ENCODE data around the gene PDZRN3. TPM values are rescaled to one million over a fixed set of nuclear protein-coding genes. Genes with fewer than 3 reads are reported as not detected.

The PDZRN3 gene
- total RNA-seq, 1 experiment from 2014 or later = 0.17 TPM

DNA sequence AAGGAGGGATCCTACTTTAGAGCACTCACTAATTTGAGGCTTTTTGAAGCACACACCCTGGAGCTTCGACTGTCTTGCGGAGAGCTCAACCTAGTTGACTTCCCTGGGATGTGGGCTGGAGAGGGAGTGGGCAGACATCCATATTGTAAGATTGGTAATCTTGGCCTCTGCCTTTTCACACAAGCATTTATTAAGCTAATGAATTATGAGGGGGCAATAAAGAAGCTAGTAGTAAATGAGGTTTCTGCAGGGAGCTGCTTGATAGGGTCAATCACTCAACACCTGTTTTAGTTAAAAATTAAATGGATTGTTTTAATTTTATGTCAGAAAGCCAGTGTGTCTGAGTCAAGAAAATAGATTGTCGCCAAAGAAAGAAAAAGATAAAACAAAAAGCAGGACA is 76.3 kb downstream of the PDZRN3 start:
- ATAC-seq = no peak
- Histone ChIP-seq H3K4me2 (ENCODE audit: low read length) (no peak overlapping the region), H4K20me1 (ENCODE audit: insufficient read depth) (no peaks in the 10 kb centered on the region), H3K9ac (ENCODE audit: low read length) (no peak overlapping the region), H3K27ac (ENCODE audit: low read depth, low read length) (no peak overlapping the region), H3K4me1 (ENCODE audit: control insufficient read depth in 1 of 2, insufficient read depth in 2 of 2, low read length in 2 of 2) (no peaks in the 10 kb centered on the region), H2AFZ (ENCODE audit: low read depth, low read length, poor library complexity, severe bottlenecking) (no peak overlapping the region), H3K4me3 (replicated peaks in 1 of 2; ENCODE audit: low read depth in 1 of 2, low read length in 2 of 2) (no peak overlapping the region), H3K79me2 (ENCODE audit: insufficient read depth, low read length) (no peaks in the 10 kb centered on the region), H3K9me3 (ENCODE audit: control insufficient read depth in 1 of 2, insufficient read depth in 1 of 2, low read depth in 1 of 2, low read length in 2 of 2) (no peaks in the 10 kb centered on the region), H3K36me3 (ENCODE audit: control insufficient read depth in 1 of 2, insufficient read depth in 2 of 2, low read length in 2 of 2) (no peaks in the 10 kb centered on the region), H3K9me2 (ENCODE audit: insufficient read depth) (no peaks in the 10 kb centered on the region), H3K27me3 (ENCODE audit: insufficient read depth, low read length) (no peaks in the 10 kb centered on the region)
- ChIA-PET POLR2A (no interaction called here), RAD21 (ENCODE audit: low non-redundant PET in 1 of 2, low total read pairs in 2 of 2, uncharacterized antibody in 2 of 2, unreplicated experiment in 2 of 2) (no interaction called here), CTCF (no interaction called here)
- intact Hi-C loops (cut with micrococcal nuclease) = no loop called here
- no TSS peak for BruUV-seq (replicated peaks)
- DNase-seq (ENCODE audit: low read depth, low spot score) = no peak
- TF ChIP-seq SRF (IDR thresholded peaks at IDR 0.05; ENCODE audit: low read depth) (no peak), ZFX (IDR thresholded peaks at IDR 0.05) (no peak)

DNA sequence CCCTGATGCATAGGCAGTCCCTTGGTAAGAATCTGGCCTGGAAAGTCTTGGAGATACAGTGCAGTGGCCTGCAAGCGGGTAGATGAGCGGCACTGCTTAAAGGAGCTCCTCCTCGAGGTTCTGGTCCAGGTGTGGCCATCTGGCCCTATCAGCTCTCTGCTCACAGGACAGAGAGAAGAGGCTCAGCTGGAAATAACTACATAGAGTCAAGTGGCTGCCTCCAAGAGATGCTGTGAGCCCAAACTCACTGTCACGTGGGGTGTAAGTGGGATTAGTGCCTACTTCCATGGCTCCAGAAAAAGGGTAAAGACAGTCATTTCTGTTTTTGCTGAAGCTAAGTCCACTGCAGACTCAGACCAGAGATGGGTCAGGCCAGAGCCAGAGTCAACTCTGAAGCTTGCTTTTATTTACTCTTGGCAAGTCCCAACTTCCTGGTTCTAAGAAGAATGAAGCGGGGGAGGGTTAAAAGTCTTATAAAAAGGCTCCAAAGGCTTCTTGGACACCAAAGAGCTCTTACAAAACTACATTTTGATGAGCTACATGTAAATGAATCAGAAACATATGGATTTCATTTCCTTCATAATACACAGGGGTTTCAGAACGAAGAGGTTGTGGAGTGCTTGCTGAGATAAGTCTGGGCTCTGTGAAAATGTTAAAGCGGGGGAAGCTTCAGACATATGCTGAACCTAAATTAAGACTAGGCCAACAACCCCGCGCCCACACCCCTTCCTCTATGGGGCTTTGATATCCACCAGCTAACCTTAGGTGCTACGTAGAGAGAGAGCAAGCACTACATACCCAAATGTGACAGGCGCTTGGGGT is 77.1 kb downstream of the PDZRN3 start:
- no peak overlapping the region for H2AFZ ChIP-seq (ENCODE audit: low read depth, low read length, poor library complexity, severe bottlenecking)
- no peak overlapping the region for H3K4me3 ChIP-seq (replicated peaks in 1 of 2; ENCODE audit: low read depth in 1 of 2, low read length in 2 of 2)
- H3K36me3 ChIP-seq (ENCODE audit: control insufficient read depth in 1 of 2, insufficient read depth in 2 of 2, low read length in 2 of 2) = no peaks in the 10 kb centered on the region
- H3K27me3 ChIP-seq (ENCODE audit: insufficient read depth, low read length) = no peaks in the 10 kb centered on the region
- no peak overlapping the region for H3K9ac ChIP-seq (ENCODE audit: low read length)
- CTCF ChIA-PET = no interaction called here
- RAD21 ChIA-PET (ENCODE audit: low non-redundant PET in 1 of 2, low total read pairs in 2 of 2, uncharacterized antibody in 2 of 2, unreplicated experiment in 2 of 2) = no interaction called here
- DNase-seq (ENCODE audit: low read depth, low spot score) (no peak), ATAC-seq (no peak)
- no peak overlapping the region for H3K4me2 ChIP-seq (ENCODE audit: low read length)
- intact Hi-C loops (cut with micrococcal nuclease) = no loop called here
- H3K79me2 ChIP-seq (ENCODE audit: insufficient read depth, low read length) = no peaks in the 10 kb centered on the region
- BruUV-seq (replicated peaks) = no TSS peak
- H3K9me3 ChIP-seq (ENCODE audit: control insufficient read depth in 1 of 2, insufficient read depth in 1 of 2, low read depth in 1 of 2, low read length in 2 of 2) = no peaks in the 10 kb centered on the region
- H4K20me1 ChIP-seq (ENCODE audit: insufficient read depth) = no peaks in the 10 kb centered on the region
- POLR2A ChIA-PET = no interaction called here
- no peaks in the 10 kb centered on the region for H3K9me2 ChIP-seq (ENCODE audit: insufficient read depth)
- TF ChIP-seq EZH2phosphoT487 (IDR thresholded peaks at IDR 0.05; ENCODE audit: borderline replicate concordance) = no peak
- H3K27ac ChIP-seq (ENCODE audit: low read depth, low read length) = no peak overlapping the region
- H3K4me1 ChIP-seq (ENCODE audit: control insufficient read depth in 1 of 2, insufficient read depth in 2 of 2, low read length in 2 of 2) = no peaks in the 10 kb centered on the region

Data from HCT116 (cell line).